ENCODE data around the gene ATP11A.

- TF ChIP-seq, protein P1, sequence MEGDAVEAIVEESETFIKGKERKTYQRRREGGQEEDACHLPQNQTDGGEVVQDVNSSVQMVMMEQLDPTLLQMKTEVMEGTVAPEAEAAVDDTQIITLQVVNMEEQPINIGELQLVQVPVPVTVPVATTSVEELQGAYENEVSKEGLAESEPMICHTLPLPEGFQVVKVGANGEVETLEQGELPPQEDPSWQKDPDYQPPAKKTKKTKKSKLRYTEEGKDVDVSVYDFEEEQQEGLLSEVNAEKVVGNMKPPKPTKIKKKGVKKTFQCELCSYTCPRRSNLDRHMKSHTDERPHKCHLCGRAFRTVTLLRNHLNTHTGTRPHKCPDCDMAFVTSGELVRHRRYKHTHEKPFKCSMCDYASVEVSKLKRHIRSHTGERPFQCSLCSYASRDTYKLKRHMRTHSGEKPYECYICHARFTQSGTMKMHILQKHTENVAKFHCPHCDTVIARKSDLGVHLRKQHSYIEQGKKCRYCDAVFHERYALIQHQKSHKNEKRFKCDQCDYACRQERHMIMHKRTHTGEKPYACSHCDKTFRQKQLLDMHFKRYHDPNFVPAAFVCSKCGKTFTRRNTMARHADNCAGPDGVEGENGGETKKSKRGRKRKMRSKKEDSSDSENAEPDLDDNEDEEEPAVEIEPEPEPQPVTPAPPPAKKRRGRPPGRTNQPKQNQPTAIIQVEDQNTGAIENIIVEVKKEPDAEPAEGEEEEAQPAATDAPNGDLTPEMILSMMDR (conservative IDR thresholded peaks at IDR 0.05; ENCODE audit: low read depth in 2 of 2): no peak
- TF ChIP-seq, protein P2, sequence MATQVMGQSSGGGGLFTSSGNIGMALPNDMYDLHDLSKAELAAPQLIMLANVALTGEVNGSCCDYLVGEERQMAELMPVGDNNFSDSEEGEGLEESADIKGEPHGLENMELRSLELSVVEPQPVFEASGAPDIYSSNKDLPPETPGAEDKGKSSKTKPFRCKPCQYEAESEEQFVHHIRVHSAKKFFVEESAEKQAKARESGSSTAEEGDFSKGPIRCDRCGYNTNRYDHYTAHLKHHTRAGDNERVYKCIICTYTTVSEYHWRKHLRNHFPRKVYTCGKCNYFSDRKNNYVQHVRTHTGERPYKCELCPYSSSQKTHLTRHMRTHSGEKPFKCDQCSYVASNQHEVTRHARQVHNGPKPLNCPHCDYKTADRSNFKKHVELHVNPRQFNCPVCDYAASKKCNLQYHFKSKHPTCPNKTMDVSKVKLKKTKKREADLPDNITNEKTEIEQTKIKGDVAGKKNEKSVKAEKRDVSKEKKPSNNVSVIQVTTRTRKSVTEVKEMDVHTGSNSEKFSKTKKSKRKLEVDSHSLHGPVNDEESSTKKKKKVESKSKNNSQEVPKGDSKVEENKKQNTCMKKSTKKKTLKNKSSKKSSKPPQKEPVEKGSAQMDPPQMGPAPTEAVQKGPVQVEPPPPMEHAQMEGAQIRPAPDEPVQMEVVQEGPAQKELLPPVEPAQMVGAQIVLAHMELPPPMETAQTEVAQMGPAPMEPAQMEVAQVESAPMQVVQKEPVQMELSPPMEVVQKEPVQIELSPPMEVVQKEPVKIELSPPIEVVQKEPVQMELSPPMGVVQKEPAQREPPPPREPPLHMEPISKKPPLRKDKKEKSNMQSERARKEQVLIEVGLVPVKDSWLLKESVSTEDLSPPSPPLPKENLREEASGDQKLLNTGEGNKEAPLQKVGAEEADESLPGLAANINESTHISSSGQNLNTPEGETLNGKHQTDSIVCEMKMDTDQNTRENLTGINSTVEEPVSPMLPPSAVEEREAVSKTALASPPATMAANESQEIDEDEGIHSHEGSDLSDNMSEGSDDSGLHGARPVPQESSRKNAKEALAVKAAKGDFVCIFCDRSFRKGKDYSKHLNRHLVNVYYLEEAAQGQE (IDR thresholded peaks at IDR 0.05; ENCODE audit: unreplicated experiment): no peak
- TF ChIP-seq EZH2 (IDR thresholded peaks at IDR 0.05; ENCODE audit: low read depth, unreplicated experiment) (no peak), EZH2phosphoT487 (IDR thresholded peaks at IDR 0.05; ENCODE audit: unreplicated experiment) (no peak)
These were observed 62.4 kb downstream of the ATP11A start for GRCh38 chr13:112752211-112752610.

Measured in GM23338 (cell line).